Upper lobe of left lung (tissue), 6 donors: Measurements from ENCODE around the gene DNAH9. TPM values are rescaled to one million over a fixed set of nuclear protein-coding genes. Genes with fewer than 3 reads are reported as not detected.

Source experiments
- ATAC-seq, 2 donors: fragments of 200-7000 bp; cut with Tn5 transposase; one replicate each; pipeline ENCODE4 v1.9.1; 2022; ENCODE audit warnings: mild to moderate bottlenecking in 2 of 2, moderate library complexity in 2 of 2; ENCODE audit not compliant: low FRiP score in 2 of 2
- DNase-seq, 2 donors: peaks; one replicate each; pipeline ENCODE4 v3.0.0-alpha.2; 2019 to 2020
- H3K27ac ChIP-seq, 4 donors: fragments of 200-600 bp; sonication (generic); one replicate each; pipeline ENCODE4 v1.5.1; 2016 to 2019
- H3K27me3 ChIP-seq, 4 donors: fragments of 200-600 bp; sonication (generic); one replicate each; pipeline ENCODE4 v1.5.1; 2017 to 2019
- H3K36me3 ChIP-seq, 4 donors: fragments of 200-600 bp; sonication (generic); one replicate each; pipeline ENCODE4 v1.5.1; 2016 to 2019
- H3K4me1 ChIP-seq, 4 donors: fragments of 200-600 bp; sonication (generic); one replicate each; pipeline ENCODE4 v1.5.1; 2018 to 2019
- H3K4me3 ChIP-seq, 4 donors: fragments of 200-600 bp; sonication (generic); one replicate each; pipeline ENCODE4 v1.5.1; 2017 to 2019; ENCODE audit warnings: mild to moderate bottlenecking in 2 of 4, moderate library complexity in 1 of 4
- H3K9me3 ChIP-seq, 4 donors: fragments of 200-600 bp; sonication (generic); one replicate each; pipeline ENCODE4 v1.5.1; 2018 to 2019
- EP300 ChIP-seq, 4 donors: sonication (generic); formaldehyde crosslinking; IDR thresholded peaks; one replicate each; pipeline ENCODE4 v1.5.1; 2017; ENCODE audit warnings: antibody characterized with exemption in 4 of 4, control low read depth in 2 of 4
- POLR2A ChIP-seq, 4 donors: fragments of 450-650 bp; IDR thresholded peaks; one replicate each; pipeline ENCODE4 v1.5.1; 2016 to 2017; ENCODE audit warnings: antibody characterized with exemption in 4 of 4, mild to moderate bottlenecking in 2 of 4
- POLR2AphosphoS5 ChIP-seq, 2 donors: sonication (generic); formaldehyde crosslinking; IDR thresholded peaks; one replicate each; pipeline ENCODE4 v1.5.1; 2017; ENCODE audit warnings: antibody characterized with exemption in 2 of 2
- WGBS, 2 donors: methylation state at CpG; one replicate each; pipeline ENCODE4 v1.1.5; 2017 to 2018; 5-methylcytosine and 5-hydroxymethylcytosine counted together
- total RNA-seq, 6 donors: library from RNA; depleted of rRNA in 4 of 6; stranded (reverse); fragments of >200 nt in 4 of 6; gene quantifications; one replicate each; pipeline versions ENCODE4 v1.1.0 to v1.2.1, GENCODE V29; 2016 to 2021
- TF ChIP-seq, protein P1 (sequence below), 6 experiments: fragments of 450-650 bp in 4 of 6; fragments of 200-600 bp in 2 of 6; sonication (generic) in 2 of 6; IDR thresholded peaks; one replicate each; pipeline ENCODE4 v1.5.1; 2016 to 2019; ENCODE audit warnings: antibody characterized with exemption in 6 of 6
- donor health status: DM: no; HTN: no; CAD: no; lungs with moderate emphysema.
- donor health status: DM: no; HTN: yes; CAD: no; lungs with severe emphysema.

The DNAH9 gene
- total RNA-seq, 6 donors from 2014 or later: 0.92 to 42.6 (median 14.8) TPM

DNA sequence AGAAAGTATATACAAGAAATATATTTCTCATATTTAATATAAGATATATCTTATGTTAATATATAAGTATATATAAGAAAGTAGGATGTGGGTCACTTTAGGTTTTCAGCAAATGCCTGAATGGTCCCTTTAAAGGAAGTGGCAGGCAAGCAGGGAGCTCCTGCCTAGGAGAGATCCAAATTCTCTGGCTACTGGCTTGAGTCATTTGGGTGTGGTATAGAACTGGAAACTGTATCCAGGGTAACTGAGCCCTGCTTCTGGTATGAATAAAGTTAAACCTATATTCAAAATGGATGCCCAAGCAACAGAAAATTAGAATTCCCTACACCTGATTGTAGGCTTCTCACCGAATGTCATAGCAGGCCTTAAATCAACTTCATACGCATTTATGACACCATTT, 254.6 kb downstream of the DNAH9 start:
- ATAC-seq (peak in 1 of 2 donors; percentile 83), DNase-seq (no peak)
- 88 to 90% methylated on average over 2 of the region's 2 CpGs for WGBS, 2 donors
- TF ChIP-seq POLR2AphosphoS5 (IDR thresholded peaks at IDR 0.05) (no peak), EP300 (IDR thresholded peaks at IDR 0.05) (no peak), POLR2A (IDR thresholded peaks at IDR 0.05) (no peak)
- TF ChIP-seq, protein P1, sequence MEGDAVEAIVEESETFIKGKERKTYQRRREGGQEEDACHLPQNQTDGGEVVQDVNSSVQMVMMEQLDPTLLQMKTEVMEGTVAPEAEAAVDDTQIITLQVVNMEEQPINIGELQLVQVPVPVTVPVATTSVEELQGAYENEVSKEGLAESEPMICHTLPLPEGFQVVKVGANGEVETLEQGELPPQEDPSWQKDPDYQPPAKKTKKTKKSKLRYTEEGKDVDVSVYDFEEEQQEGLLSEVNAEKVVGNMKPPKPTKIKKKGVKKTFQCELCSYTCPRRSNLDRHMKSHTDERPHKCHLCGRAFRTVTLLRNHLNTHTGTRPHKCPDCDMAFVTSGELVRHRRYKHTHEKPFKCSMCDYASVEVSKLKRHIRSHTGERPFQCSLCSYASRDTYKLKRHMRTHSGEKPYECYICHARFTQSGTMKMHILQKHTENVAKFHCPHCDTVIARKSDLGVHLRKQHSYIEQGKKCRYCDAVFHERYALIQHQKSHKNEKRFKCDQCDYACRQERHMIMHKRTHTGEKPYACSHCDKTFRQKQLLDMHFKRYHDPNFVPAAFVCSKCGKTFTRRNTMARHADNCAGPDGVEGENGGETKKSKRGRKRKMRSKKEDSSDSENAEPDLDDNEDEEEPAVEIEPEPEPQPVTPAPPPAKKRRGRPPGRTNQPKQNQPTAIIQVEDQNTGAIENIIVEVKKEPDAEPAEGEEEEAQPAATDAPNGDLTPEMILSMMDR (IDR thresholded peaks at IDR 0.05): no peak
- Histone ChIP-seq H3K36me3 (no peaks in the 10 kb centered on the region), H3K27me3 (no peaks in the 10 kb centered on the region), H3K9me3 (no peaks in the 10 kb centered on the region), H3K4me1 (no peaks in the 10 kb centered on the region), H3K27ac (no peak overlapping the region), H3K4me3 (no peak overlapping the region)

DNA sequence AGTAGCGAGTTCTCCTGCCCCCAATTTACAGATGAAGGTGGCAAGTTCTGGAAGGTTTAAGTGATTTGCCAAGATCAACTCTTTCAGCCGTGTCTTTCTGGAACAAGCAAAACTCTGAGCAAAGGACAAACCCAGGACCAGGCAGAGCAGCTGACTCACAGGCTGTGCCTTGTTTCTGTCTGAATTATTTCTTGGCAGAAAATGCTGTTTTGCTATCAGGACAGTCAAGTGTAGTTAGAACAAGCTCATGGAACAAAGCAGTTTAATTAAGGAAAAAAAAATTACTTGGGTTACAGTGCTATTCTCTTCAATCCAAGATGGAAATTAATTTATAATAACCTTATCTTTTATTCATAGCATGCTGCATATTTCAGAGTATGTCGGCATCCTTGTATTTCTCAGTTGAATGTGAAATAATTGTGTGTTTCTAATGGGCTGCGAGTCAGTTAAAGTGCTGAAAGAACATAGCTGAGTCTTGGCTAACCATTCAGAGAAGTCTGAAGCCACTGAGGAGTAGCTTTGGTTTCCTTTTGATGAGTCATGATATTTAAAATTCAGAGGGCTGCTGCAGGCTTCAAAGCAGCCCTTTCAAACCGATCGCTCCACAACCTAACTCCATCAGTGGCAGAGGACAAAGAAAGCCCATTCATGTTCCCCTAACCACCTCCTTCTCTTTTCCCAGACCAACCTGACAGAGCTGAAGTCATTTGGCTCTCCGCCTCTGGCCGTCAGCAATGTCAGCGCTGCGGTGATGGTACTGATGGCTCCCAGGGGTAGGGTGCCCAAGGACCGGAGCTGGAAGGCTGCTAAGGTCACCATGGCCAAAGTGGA, 255.3 kb downstream of the DNAH9 start:
- H3K36me3 ChIP-seq: no peaks in the 10 kb centered on the region
- H3K27ac ChIP-seq: no peak overlapping the region
- DNase-seq (peak in 1 of 2 donors; percentile 5), ATAC-seq (peak in 1 of 2 donors; percentile 85)
- H3K27me3 ChIP-seq: no peaks in the 10 kb centered on the region
- H3K4me1 ChIP-seq: no peaks in the 10 kb centered on the region
- no peaks in the 10 kb centered on the region for H3K9me3 ChIP-seq
- TF ChIP-seq POLR2A (IDR thresholded peaks at IDR 0.05) (no peak), EP300 (IDR thresholded peaks at IDR 0.05) (no peak), POLR2AphosphoS5 (IDR thresholded peaks at IDR 0.05) (no peak)
- TF ChIP-seq, protein P1 (IDR thresholded peaks at IDR 0.05): no peak
- H3K4me3 ChIP-seq: no peak overlapping the region
- 67 to 76% methylated on average over 6 to 11 of the region's 11 CpGs for WGBS, 2 donors

DNA sequence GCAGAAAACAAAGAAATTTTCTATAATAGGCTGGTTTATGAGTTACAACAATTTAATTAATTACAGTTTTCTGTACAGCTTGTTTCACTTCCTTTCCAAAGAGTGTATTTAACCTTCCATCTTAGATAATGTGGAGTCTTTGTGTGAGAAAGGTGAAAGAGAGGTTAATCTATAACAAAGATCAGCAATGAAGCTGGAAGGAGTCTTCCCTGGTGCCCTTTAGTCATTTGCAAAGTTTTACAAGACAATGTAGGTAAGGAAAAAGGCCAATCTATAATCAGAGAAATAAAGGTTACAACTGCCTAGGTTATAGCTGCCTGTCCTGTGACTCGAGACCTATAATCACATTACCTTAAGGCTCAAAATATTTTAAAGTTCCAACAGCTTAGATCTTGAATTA, 257.0 kb downstream of the DNAH9 start:
- ATAC-seq (no peak), DNase-seq (no peak)
- Histone ChIP-seq H3K36me3 (no peaks in the 10 kb centered on the region), H3K9me3 (no peaks in the 10 kb centered on the region), H3K27ac (no peak overlapping the region), H3K27me3 (no peaks in the 10 kb centered on the region), H3K4me1 (no peaks in the 10 kb centered on the region), H3K4me3 (no peak overlapping the region)
- TF ChIP-seq EP300 (IDR thresholded peaks at IDR 0.05): no peak
- TF ChIP-seq, protein P1 (IDR thresholded peaks at IDR 0.05): no peak
- TF ChIP-seq POLR2AphosphoS5 (IDR thresholded peaks at IDR 0.05): no peak
- no peak for TF ChIP-seq POLR2A (IDR thresholded peaks at IDR 0.05)
- 62 to 64% methylated on average over 1 of the region's 1 CpG for WGBS, 2 donors

DNA sequence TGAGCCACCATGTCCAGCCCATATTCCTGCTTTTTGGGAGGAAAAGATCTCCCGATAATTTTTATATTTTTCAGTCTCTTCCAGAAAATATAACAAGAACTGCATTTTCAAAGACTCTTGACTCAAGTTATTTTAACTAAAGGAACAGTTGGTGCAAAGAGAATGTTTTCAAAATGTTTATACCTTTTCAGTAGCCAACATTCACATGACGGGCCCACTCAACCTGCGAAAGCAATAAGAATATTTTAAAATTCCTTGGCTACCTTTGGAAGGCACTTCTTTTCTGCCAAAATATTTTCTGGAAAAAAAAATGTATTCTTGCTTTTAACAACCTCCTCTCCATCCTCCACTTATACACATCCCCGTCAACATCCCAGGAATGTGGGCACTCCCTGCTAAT, 258.7 kb downstream of the DNAH9 start:
- TF ChIP-seq, protein P1 (IDR thresholded peaks at IDR 0.05): no peak
- no peak for TF ChIP-seq POLR2A (IDR thresholded peaks at IDR 0.05)
- TF ChIP-seq POLR2AphosphoS5 (IDR thresholded peaks at IDR 0.05): no peak
- no peak for TF ChIP-seq EP300 (IDR thresholded peaks at IDR 0.05)
- no peak for DNase-seq
- no peak for ATAC-seq
- 81 to 84% methylated on average over 4 of the region's 4 CpGs for WGBS, 2 donors
- Histone ChIP-seq H3K4me3 (no peak overlapping the region), H3K9me3 (no peaks in the 10 kb centered on the region), H3K4me1 (no peaks in the 10 kb centered on the region), H3K27me3 (no peaks in the 10 kb centered on the region), H3K27ac (no peak overlapping the region), H3K36me3 (no peaks in the 10 kb centered on the region)
